Endothelial cell of umbilical vein (primary cell): ENCODE results near the gene MAPK8IP3. TPM values are rescaled to one million over a fixed set of nuclear protein-coding genes. Genes with fewer than 3 reads are reported as not detected.

Source experiments
- BruUV-seq: library from RNA; stranded (reverse); fragments of 400-500 nt; replicated peaks from 2 replicates; lab custom pipeline; 2021; lab: Mats Ljungman, UMichigan
- CTCF ChIA-PET: fragments of 300-600, 350-600 bp; sonication (Branson Sonifier 250); formaldehyde crosslinking; loops from one replicate; lab custom pipeline; 2021; ENCODE audit warnings: antibody characterized with exemption, inconsistent platforms; lab: Charles Lee
- POLR2A ChIA-PET: fragments of 300-600, 350-600 bp; sonication (Branson Sonifier 250); formaldehyde crosslinking; loops from one replicate; lab custom pipeline; 2021; ENCODE audit warnings: antibody characterized with exemption, inconsistent platforms; lab: Charles Lee
- DNase-seq: peaks from one replicate; pipeline ENCODE4 v3.0.0-alpha.2; 2011; ENCODE audit warnings: low read depth, low spot score
- FAIRE-seq: peaks from 2 replicates; lab custom pipeline; 2011; peaks lifted over from hg19 to GRCh38; lab: Jason Lieb, UNC
- H2AFZ ChIP-seq: 2 replicates; pipeline ENCODE4 v1.6.0; 2012; ENCODE audit warnings: low read depth, low read length, control low read depth, inconsistent platforms
- H3K27ac ChIP-seq: 2 replicates; pipeline ENCODE4 v1.5.1; 2011; ENCODE audit warnings: low read depth, mild to moderate bottlenecking, control low read depth, low read length, moderate library complexity; ENCODE audit not compliant: insufficient read depth
- H3K27me3 ChIP-seq, 2 experiments: 2 replicates each; pipeline versions ENCODE4 v1.6.0 to v1.6.1; 2011; ENCODE audit warnings: low read length in 2 of 2, mixed read lengths in 1 of 2; ENCODE audit not compliant: control insufficient read depth in 2 of 2, insufficient read depth in 2 of 2
- H3K36me3 ChIP-seq, 2 experiments: 2 replicates in 1 of 2; 3 replicates in 1 of 2; pipeline ENCODE4 v1.5.1; 2011; ENCODE audit warnings: low read length in 2 of 2, mild to moderate bottlenecking in 1 of 2, moderate library complexity in 1 of 2; ENCODE audit not compliant: control insufficient read depth in 2 of 2, insufficient read depth in 2 of 2; ENCODE audit errors: extremely low read depth in 1 of 2
- H3K4me1 ChIP-seq: 3 replicates; pipeline ENCODE4 v1.5.1; 2011; ENCODE audit warnings: mild to moderate bottlenecking, low read length; ENCODE audit not compliant: control insufficient read depth, insufficient read depth; ENCODE audit errors: extremely low read depth
- H3K4me2 ChIP-seq: 2 replicates; pipeline ENCODE4 v1.6.1; 2011; ENCODE audit warnings: low read length, control low read depth, mixed read lengths; ENCODE audit not compliant: insufficient read depth
- H3K4me3 ChIP-seq, 3 experiments: fragments of 200-600 bp in 1 of 3; sonication (generic), shearing (Covaris generic) in 1 of 3; replicated peaks in 1 of 3; 2 replicates each; pipeline ENCODE4 v1.5.1; 2011 to 2016; ENCODE audit warnings: control low read depth in 3 of 3, low read length in 3 of 3, mild to moderate bottlenecking in 2 of 3, inconsistent platforms in 1 of 3, low read depth in 1 of 3, moderate library complexity in 1 of 3; ENCODE audit not compliant: insufficient read depth in 1 of 3
- H3K79me2 ChIP-seq: 2 replicates; pipeline ENCODE4 v1.6.0; 2012; ENCODE audit warnings: low read length, inconsistent platforms; ENCODE audit not compliant: control insufficient read depth, insufficient read depth
- H3K9ac ChIP-seq: replicated peaks from 2 replicates; pipeline ENCODE3; 2011; ENCODE audit warnings: low read length, control low read depth; ENCODE audit not compliant: insufficient read depth; ENCODE audit errors: extremely low read depth
- H3K9me1 ChIP-seq: replicated peaks from 3 replicates; pipeline ENCODE4 v1.6.0; 2011; ENCODE audit warnings: mild to moderate bottlenecking, low read length; ENCODE audit not compliant: control insufficient read depth, insufficient read depth; ENCODE audit errors: extremely low read depth
- H3K9me3 ChIP-seq: replicated peaks from 2 replicates; pipeline ENCODE4 v1.5.1; 2012; ENCODE audit warnings: low read length, inconsistent platforms; ENCODE audit not compliant: control insufficient read depth, insufficient read depth
- H4K20me1 ChIP-seq: replicated peaks from 2 replicates; pipeline ENCODE3; 2011; ENCODE audit warnings: mild to moderate bottlenecking, low read length; ENCODE audit not compliant: control insufficient read depth, insufficient read depth; ENCODE audit errors: extremely low read depth
- CTCF ChIP-seq, 2 donors: IDR thresholded peaks; 1 replicate in 1 of 2; 2 replicates in 1 of 2; pipeline ENCODE4 v1.5.1; 2011; ENCODE audit warnings: low read length in 2 of 2, mild to moderate bottlenecking in 2 of 2, moderate library complexity in 2 of 2, control low read depth in 1 of 2, inconsistent platforms in 1 of 2, low read depth in 1 of 2; ENCODE audit not compliant: insufficient read depth in 1 of 2; ENCODE audit errors: extremely low read depth in 1 of 2
- EZH2 ChIP-seq: IDR thresholded peaks from 2 replicates; pipeline ENCODE4 v1.6.1; 2012; ENCODE audit warnings: borderline replicate concordance, low read depth, mild to moderate bottlenecking, moderate library complexity, low read length, inconsistent platforms; ENCODE audit not compliant: severe bottlenecking
- FOS ChIP-seq: IDR thresholded peaks from 2 replicates; pipeline ENCODE4 v1.6.1; 2011; ENCODE audit warnings: mild to moderate bottlenecking, low read length, moderate library complexity, borderline replicate concordance; ENCODE audit not compliant: insufficient read depth
- GATA2 ChIP-seq: IDR thresholded peaks from 2 replicates; pipeline ENCODE4 v1.7.0; 2011; ENCODE audit warnings: low read depth, mild to moderate bottlenecking, moderate library complexity, mixed read lengths, low read length; ENCODE audit not compliant: insufficient read length, insufficient read depth
- JUN ChIP-seq: IDR thresholded peaks from 2 replicates; pipeline ENCODE4 v1.6.1; 2011; ENCODE audit warnings: borderline replicate concordance, low read depth; ENCODE audit not compliant: insufficient read length, insufficient read depth
- MYC ChIP-seq: IDR thresholded peaks from one replicate; pipeline ENCODE4 v1.6.1; 2011; ENCODE audit warnings: mild to moderate bottlenecking, low read depth, low read length
- POLR2A ChIP-seq: IDR thresholded peaks from 2 replicates; pipeline ENCODE4 v1.6.1; 2012; ENCODE audit warnings: low read depth, mild to moderate bottlenecking, control low read depth, low read length
- POLR2AphosphoS5 ChIP-seq: IDR thresholded peaks from 2 replicates; pipeline ENCODE4 v1.6.1; 2012; ENCODE audit warnings: low read depth, mild to moderate bottlenecking, control low read depth, low read length, moderate library complexity; ENCODE audit not compliant: insufficient read depth
- dilution Hi-C: fragments of 300-500 bp; cut with MboI; formaldehyde crosslinking; loops from one replicate; pipeline ENCODE4 v1.15.0; 2019; ENCODE audit warnings: low sequenced_read_pairs; ENCODE audit not compliant: extremely low pct_ligation_motif_present
- intact Hi-C: fragments of 100-400 bp; cut with micrococcal nuclease; formaldehyde crosslinking; loops from one replicate; pipeline ENCODE4 v1.10.0; 2022
- polyA plus RNA-seq, 4 experiments: library from polyadenylated mRNA; depleted of rRNA in 3 of 4; stranded (reverse) in 3 of 4; unstranded in 1 of 4; fragments of >200 nt; gene quantifications; 2 replicates each; pipeline versions ENCODE4 v1.2.1 to v1.2.3, GENCODE V29; 2011 to 2012; ENCODE audit warnings: missing spikeins in 1 of 4
- total RNA-seq: library from RNA; stranded (reverse); gene quantifications from 2 replicates; pipeline ENCODE4 v1.2.3, GENCODE V29; 2021
- TF ChIP-seq, protein P1 (sequence below): IDR thresholded peaks from 2 replicates; pipeline ENCODE4 v1.6.1; 2011; ENCODE audit not compliant: insufficient read depth, insufficient read length

MAPK8IP3 gene
- total and polyA plus RNA-seq, 2 donors (not counting 3 experiments of a cell fraction or from before 2014, with no cell fraction given) = 40.7 to 92.2 TPM

GRCh38 chr16:1740234-1740633 lies 34.2 kb downstream of the MAPK8IP3 start:
- no peak overlapping the region for H3K4me2 ChIP-seq
- H4K20me1 ChIP-seq = no peaks in the 10 kb centered on the region
- no peak overlapping the region for H3K4me3 ChIP-seq
- DNase-seq (no peak), FAIRE-seq (no peak)
- no peaks in the 10 kb centered on the region for H3K79me2 ChIP-seq
- H3K9ac ChIP-seq = no peak overlapping the region
- POLR2A ChIA-PET = no interaction called here
- H3K27me3 ChIP-seq = no peaks in the 10 kb centered on the region
- H3K9me1 ChIP-seq = no peaks in the 10 kb centered on the region
- no TSS peak for BruUV-seq
- dilution Hi-C loops (no loop called here), intact Hi-C loops (no loop called here)
- H3K27ac ChIP-seq = no peak overlapping the region
- no peaks in the 10 kb centered on the region for H3K4me1 ChIP-seq
- TF ChIP-seq POLR2AphosphoS5 = no peak
- TF ChIP-seq FOS = no peak
- TF ChIP-seq MYC = no peak
- TF ChIP-seq, protein P1, sequence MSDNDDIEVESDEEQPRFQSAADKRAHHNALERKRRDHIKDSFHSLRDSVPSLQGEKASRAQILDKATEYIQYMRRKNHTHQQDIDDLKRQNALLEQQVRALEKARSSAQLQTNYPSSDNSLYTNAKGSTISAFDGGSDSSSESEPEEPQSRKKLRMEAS = no peak
- TF ChIP-seq CTCF (IDR thresholded peaks at IDR 0.05; ENCODE audit: extremely low read depth in 1 of 2, insufficient read depth in 1 of 2, low read depth in 1 of 2, low read length in 2 of 2) = no peak
- no peak for TF ChIP-seq POLR2A
- no peak for TF ChIP-seq EZH2
- TF ChIP-seq GATA2 = no peak
- no peak for TF ChIP-seq JUN
- H3K36me3 ChIP-seq = peaks cover 0 to 25% of the 10 kb centered on the region in 2 experiments
- no peak overlapping the region for H2AFZ ChIP-seq
- no peaks in the 10 kb centered on the region for H3K9me3 ChIP-seq
- CTCF ChIA-PET = no interaction called here
